HEK293T (cell line): ENCODE measurements around the gene IKZF1.

Source experiments
- CTCF ChIA-PET: fragments of 350-600 bp; formaldehyde crosslinking; extraction: SDS; loops from one replicate; lab custom pipeline; 2021; ENCODE audit warnings: antibody characterized with exemption, inconsistent platforms; lab: Yijun Ruan, JAX
- POLR2A ChIA-PET: fragments of 350-600 bp; formaldehyde crosslinking; extraction: SDS; loops from one replicate; lab custom pipeline; 2020; ENCODE audit warnings: antibody characterized with exemption, inconsistent platforms; lab: Yijun Ruan, JAX
- DNase-seq: peaks from one replicate; pipeline ENCODE4 v3.0.0; 2012; ENCODE audit warnings: mixed read lengths; ENCODE audit errors: extremely low spot score
- ARNT ChIP-seq: fragments of 450-650 bp; IDR thresholded peaks from 2 replicates; pipeline ENCODE4 v1.6.1; 2017; ENCODE audit warnings: mild to moderate bottlenecking
- BHLHE40 ChIP-seq: fragments of 450-650 bp; IDR thresholded peaks from 2 replicates; pipeline ENCODE4 v1.6.1; 2016; ENCODE audit warnings: mild to moderate bottlenecking, moderate library complexity, borderline replicate concordance
- CTBP1 ChIP-seq: fragments of 450-650 bp; IDR thresholded peaks from 2 replicates; pipeline ENCODE4 v1.6.1; 2016; ENCODE audit warnings: borderline replicate concordance
- ELF4 ChIP-seq: fragments of 450-650 bp; IDR thresholded peaks from 2 replicates; pipeline ENCODE4 v1.6.1; 2017; ENCODE audit warnings: antibody characterized with exemption
- FOXA1 ChIP-seq: fragments of 450-650 bp; IDR thresholded peaks from 2 replicates; pipeline ENCODE4 v1.6.1; 2016; ENCODE audit warnings: mild to moderate bottlenecking
- FOXK2 ChIP-seq: fragments of 450-650 bp; IDR thresholded peaks from 2 replicates; pipeline ENCODE4 v1.6.1; 2016; ENCODE audit warnings: mild to moderate bottlenecking
- FOXM1 ChIP-seq: fragments of 450-650 bp; IDR thresholded peaks from 2 replicates; pipeline ENCODE4 v1.6.1; 2017; ENCODE audit warnings: mild to moderate bottlenecking, borderline replicate concordance
- HDGF ChIP-seq: fragments of 450-650 bp; IDR thresholded peaks from 2 replicates; pipeline ENCODE4 v1.6.1; 2017; ENCODE audit warnings: antibody characterized with exemption, borderline replicate concordance
- L3MBTL2 ChIP-seq: fragments of 450-650 bp; conservative IDR thresholded peaks from 2 replicates; pipeline ENCODE4 v1.6.1; 2016; ENCODE audit warnings: mild to moderate bottlenecking
- LEF1 ChIP-seq: fragments of 450-650 bp; IDR thresholded peaks from 2 replicates; pipeline ENCODE4 v1.6.1; 2017; ENCODE audit warnings: mild to moderate bottlenecking, borderline replicate concordance
- NFRKB ChIP-seq: fragments of 450-650 bp; IDR thresholded peaks from 2 replicates; pipeline ENCODE4 v1.6.1; 2016; ENCODE audit warnings: mild to moderate bottlenecking, moderate library complexity
- PKNOX1 ChIP-seq: fragments of 450-650 bp; IDR thresholded peaks from 2 replicates; pipeline ENCODE4 v1.6.1; 2016
- SP1 ChIP-seq: fragments of 450-650 bp; IDR thresholded peaks from 2 replicates; pipeline ENCODE4 v1.6.1; 2017
- SUZ12 ChIP-seq: fragments of 450-650 bp; IDR thresholded peaks from 2 replicates; pipeline ENCODE4 v1.6.1; 2016; ENCODE audit warnings: mild to moderate bottlenecking
- TARDBP ChIP-seq: fragments of 450-650 bp; IDR thresholded peaks from 2 replicates; pipeline ENCODE4 v1.6.1; 2016
- ZNF384 ChIP-seq: fragments of 450-650 bp; IDR thresholded peaks from 2 replicates; pipeline ENCODE4 v1.6.1; 2016

Gene IKZF1

GRCh38 chr7:50281680-50282445 lies 22.7 kb upstream of the IKZF1 start:
- ChIA-PET CTCF (no interaction called here), POLR2A (no interaction called here)
- DNase-seq = no peak
- TF ChIP-seq ELF4 (no peak), L3MBTL2 (no peak), FOXK2 (no peak)

- CTCF ChIA-PET = no interaction called here
- DNase-seq = no peak
Measured at GRCh38 chr7:50282813-50283605, 21.5 kb upstream of the IKZF1 start.

GRCh38 chr7:50283731-50284130 lies 20.8 kb upstream of the IKZF1 start:
- no peak for DNase-seq
- TF ChIP-seq FOXM1 (no peak), LEF1 (no peak), FOXA1 (no peak), FOXK2 (no peak), ELF4 (no peak), NFRKB (no peak), SUZ12 (no peak), PKNOX1 (no peak), L3MBTL2 (no peak), SP1 (no peak), ZNF384 (no peak), ARNT (no peak), CTBP1 (no peak), TARDBP (no peak), BHLHE40 (no peak), HDGF (no peak)
- ChIA-PET POLR2A (no interaction called here), CTCF (no interaction called here)

More at GRCh38 chr7:50282813-50283605, 21.5 kb upstream of the IKZF1 start:
- POLR2A ChIA-PET = no interaction called here
- TF ChIP-seq TARDBP = no peak
- no peak for TF ChIP-seq FOXK2
- TF ChIP-seq FOXA1 = no peak
- no peak for TF ChIP-seq ELF4
- TF ChIP-seq FOXM1 = no peak
- TF ChIP-seq SP1 = no peak
- TF ChIP-seq CTBP1 = no peak
- no peak for TF ChIP-seq ZNF384
- TF ChIP-seq ARNT = no peak
- no peak for TF ChIP-seq LEF1
- no peak for TF ChIP-seq PKNOX1
- TF ChIP-seq SUZ12 = no peak
- no peak for TF ChIP-seq HDGF
- no peak for TF ChIP-seq NFRKB
- TF ChIP-seq L3MBTL2 = no peak
- no peak for TF ChIP-seq BHLHE40

- CTCF ChIA-PET = no interaction called here
- TF ChIP-seq HDGF (no peak), SP1 (no peak), FOXK2 (no peak), NFRKB (no peak), FOXM1 (no peak), BHLHE40 (no peak), CTBP1 (no peak), PKNOX1 (no peak), SUZ12 (no peak), ZNF384 (no peak), LEF1 (no peak), ELF4 (no peak), FOXA1 (no peak), L3MBTL2 (no peak)
- POLR2A ChIA-PET = no interaction called here
- no peak for DNase-seq
Measured at GRCh38 chr7:50284296-50284695, 20.2 kb upstream of the IKZF1 start.

DNA sequence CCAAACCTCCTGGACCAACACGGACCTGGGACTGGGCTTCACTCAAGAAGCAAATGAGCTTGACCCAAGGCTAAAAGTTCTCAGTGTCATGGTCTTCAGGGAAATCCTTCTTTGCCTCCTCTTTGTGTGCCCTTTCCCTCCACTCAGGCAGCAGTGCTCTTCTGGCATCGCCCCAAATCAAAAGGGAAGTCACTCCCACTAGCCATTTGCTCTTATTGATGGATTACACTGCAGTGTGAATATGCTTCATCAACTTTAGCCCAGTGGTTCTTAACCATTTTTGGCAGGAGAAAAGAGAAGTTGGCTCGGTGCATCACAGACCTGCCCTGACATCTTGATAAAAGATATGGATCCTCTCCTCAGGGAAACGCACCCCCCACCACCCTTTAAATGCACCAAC lies 19.2 kb upstream of the IKZF1 start:
- DNase-seq = no peak
- CTCF ChIA-PET = no interaction called here
- no peak for TF ChIP-seq CTBP1
- no peak for TF ChIP-seq SUZ12
- TF ChIP-seq ARNT = no peak
- no peak for TF ChIP-seq PKNOX1
- TF ChIP-seq ELF4 = no peak
- TF ChIP-seq BHLHE40 = no peak
- TF ChIP-seq TARDBP = no peak
- TF ChIP-seq L3MBTL2 = no peak
- TF ChIP-seq ZNF384 = no peak
- TF ChIP-seq FOXM1 = no peak
- TF ChIP-seq FOXA1 = no peak
- no peak for TF ChIP-seq NFRKB
- no peak for TF ChIP-seq LEF1
- TF ChIP-seq HDGF = no peak
- no peak for TF ChIP-seq SP1
- TF ChIP-seq FOXK2 = no peak
- POLR2A ChIA-PET = no interaction called here
